CD1c-positive myeloid dendritic cell (primary cell): ENCODE data around the gene PLXNC1.

Experiments used
- DNase-seq: peaks from one replicate; pipeline ENCODE4 v3.0.0-alpha.2; 2016; ENCODE audit errors: extremely low spot score

PLXNC1 gene

GRCh38 chr12:94157981-94158411 lies 9.6 kb downstream of the PLXNC1 start:
- peak; percentile 25 for DNase-seq

- DNase-seq = no peak
Measured at GRCh38 chr12:94158666-94159065, 10.3 kb downstream of the PLXNC1 start.

GRCh38 chr12:94162108-94162507 lies 13.7 kb downstream of the PLXNC1 start:
- no peak for DNase-seq

- DNase-seq = no peak
Measured at GRCh38 chr12:94163850-94164249, 15.5 kb downstream of the PLXNC1 start.

GRCh38 chr12:94165138-94165537 lies 16.8 kb downstream of the PLXNC1 start:
- DNase-seq = no peak

- DNase-seq = no peak
Measured at GRCh38 chr12:94165670-94166364, 17.4 kb downstream of the PLXNC1 start.

GRCh38 chr12:94167071-94167755 lies 18.8 kb downstream of the PLXNC1 start:
- DNase-seq = no peak

GRCh38 chr12:94167756-94168416 lies 19.5 kb downstream of the PLXNC1 start:
- no peak for DNase-seq

- DNase-seq = no peak
Measured at GRCh38 chr12:94169495-94169894, 21.1 kb downstream of the PLXNC1 start.

- no peak for DNase-seq
Measured at GRCh38 chr12:94169966-94170689, 21.8 kb downstream of the PLXNC1 start.

GRCh38 chr12:94170690-94171594 lies 22.6 kb downstream of the PLXNC1 start:
- DNase-seq = no peak

- DNase-seq = no peak
Measured at GRCh38 chr12:94171595-94171930, 23.2 kb downstream of the PLXNC1 start.

GRCh38 chr12:94172031-94172430 lies 23.7 kb downstream of the PLXNC1 start:
- peak; percentile 59 for DNase-seq

- DNase-seq = peak; percentile 88
Measured at GRCh38 chr12:94172973-94173372, 24.6 kb downstream of the PLXNC1 start.

GRCh38 chr12:94173660-94174265 lies 25.4 kb downstream of the PLXNC1 start:
- DNase-seq = peak; percentile 34

- DNase-seq = peak; percentile 79
Measured at GRCh38 chr12:94174576-94174975, 26.2 kb downstream of the PLXNC1 start.

GRCh38 chr12:94175763-94176668 lies 27.6 kb downstream of the PLXNC1 start:
- DNase-seq = peak; percentile 67

GRCh38 chr12:94178054-94178453 lies 29.7 kb downstream of the PLXNC1 start:
- no peak for DNase-seq

- DNase-seq = peak; percentile 31
Measured at GRCh38 chr12:94178882-94179281, 30.5 kb downstream of the PLXNC1 start.

GRCh38 chr12:94179723-94180122 lies 31.3 kb downstream of the PLXNC1 start:
- no peak for DNase-seq
